Transverse colon (tissue), 4 donors: ENCODE data around the gene FOXN4. TPM values are rescaled to one million over a fixed set of nuclear protein-coding genes. Genes with fewer than 3 reads are reported as not detected.

Experiments used
- DNase-seq: peaks from one replicate; pipeline ENCODE4 v3.0.0-alpha.2; 2019
- H3K27ac ChIP-seq, 4 donors: fragments of 200-600 bp; sonication (generic); 2 replicates each; pipeline ENCODE4 v1.5.1; 2016 to 2018; ENCODE audit warnings: inconsistent platforms in 4 of 4
- H3K27me3 ChIP-seq: fragments of 200-600 bp; sonication (generic); 2 replicates; pipeline ENCODE4 v1.5.1; 2017; ENCODE audit warnings: inconsistent platforms
- H3K36me3 ChIP-seq, 4 donors: fragments of 200-600 bp; sonication (generic); 2 replicates each; pipeline ENCODE4 v1.5.1; 2017 to 2019; ENCODE audit warnings: inconsistent platforms in 4 of 4
- H3K4me1 ChIP-seq, 4 donors: fragments of 200-600 bp; sonication (generic); 2 replicates each; pipeline ENCODE4 v1.5.1; 2017 to 2020; ENCODE audit warnings: inconsistent platforms in 4 of 4
- H3K4me3 ChIP-seq, 4 donors: fragments of 200-600 bp; sonication (generic); 1 replicate in 1 of 4; 2 replicates in 3 of 4; pipeline versions ENCODE4 v1.5.1 to v1.6.1; 2017 to 2019; ENCODE audit warnings: inconsistent platforms in 4 of 4
- H3K9me3 ChIP-seq, 2 donors: fragments of 200-600 bp; sonication (generic); 2 replicates each; pipeline ENCODE4 v1.5.1; 2017 to 2019; ENCODE audit warnings: inconsistent platforms in 2 of 2
- CTCF ChIP-seq, 5 experiments: fragments of 200-600 bp in 3 of 5; fragments of 450-650 bp in 2 of 5; sonication (generic) in 3 of 5; IDR thresholded peaks; 1 replicate in 2 of 5; 2 replicates in 3 of 5; pipeline ENCODE4 v1.5.1; 2016 to 2017; ENCODE audit warnings: antibody characterized with exemption in 5 of 5, inconsistent platforms in 3 of 5, mild to moderate bottlenecking in 2 of 5, moderate library complexity in 1 of 5
- EP300 ChIP-seq: sonication (generic); formaldehyde crosslinking; IDR thresholded peaks from one replicate; pipeline ENCODE4 v1.6.1; 2017; ENCODE audit warnings: antibody characterized with exemption, low read depth
- POLR2A ChIP-seq: fragments of 450-650 bp; IDR thresholded peaks from one replicate; pipeline ENCODE4 v1.6.1; 2016; ENCODE audit warnings: antibody characterized with exemption, mild to moderate bottlenecking, moderate library complexity
- POLR2AphosphoS5 ChIP-seq, 3 donors: sonication (generic); formaldehyde crosslinking; IDR thresholded peaks; one replicate each; pipeline ENCODE4 v1.6.1; 2016; ENCODE audit warnings: antibody characterized with exemption in 3 of 3
- WGBS, 2 donors: methylation state at CpG; one replicate each; pipeline ENCODE4 v1.1.5; 2018; ENCODE audit warnings: low coverage in 1 of 2; 5-methylcytosine and 5-hydroxymethylcytosine counted together
- in situ Hi-C, 4 donors: fragments of 200-750 bp; cut with MboI; loops; one replicate each; pipeline versions ENCODE4 v1.15.0 to v1.15.1; 2017; ENCODE audit warnings: low sequenced_read_pairs in 3 of 4, low pct_ligation_motif_present in 1 of 4, low pct_unique_long_range_greater_than_20kb in 1 of 4
- intact Hi-C: fragments of 100-400 bp; cut with DNase I; formaldehyde crosslinking; loops from one replicate; pipeline ENCODE4 v1.15.1; 2023; ENCODE audit warnings: low total_unique reads
- total RNA-seq, 4 donors: library from RNA; depleted of rRNA; stranded (reverse); fragments of >200 nt; gene quantifications; one replicate each; pipeline ENCODE4 v1.1.0, GENCODE V29; 2016

The FOXN4 gene
- total RNA-seq, 4 donors from 2014 or later = not detected

GRCh38 chr12:109228664-109229063 is 80.4 kb downstream of the FOXN4 start:
- Histone ChIP-seq H3K27me3 (no peaks in the 10 kb centered on the region), H3K27ac (no peak overlapping the region), H3K36me3 (peaks cover 0 to 66% (median 31%) of the 10 kb centered on the region in 4 donors), H3K4me1 (no peaks in the 10 kb centered on the region), H3K4me3 (no peak overlapping the region), H3K9me3 (no peaks in the 10 kb centered on the region)
- whole genome bisulfite sequencing, 2 donors = 80 to 96% methylated on average over 1 to 4 of the region's 4 CpGs
- in situ Hi-C loops (no loop called here), intact Hi-C loops (no loop called here)
- TF ChIP-seq EP300 (no peak), CTCF (IDR thresholded peaks at IDR 0.05) (no peak), POLR2A (no peak), POLR2AphosphoS5 (IDR thresholded peaks at IDR 0.05) (no peak)
- no peak for DNase-seq

Other genes starting within 250 kb of the FOXN4 start
- 10 to 100 TPM in 1 of 4 donors, 1 to 10 TPM in 2, not detected in 1; 3.4 to 11.1 (median 7.1) TPM for gene ALKBH2, start 215.8 kb downstream of the FOXN4 start, total RNA-seq
- 10 to 100 TPM in 3 of 4 donors, 1 to 10 TPM in 1; 6.7 to 29.4 (median 20.9) TPM for gene UNG, start 211.7 kb downstream of the FOXN4 start, total RNA-seq
- 100 to 1,000 TPM in 2 of 4 donors, 10 to 100 TPM in 2; 69.5 to 132 (median 93.6) TPM for gene ACACB, start 192.7 kb downstream of the FOXN4 start, total RNA-seq
- gene MYO1H, start 38.6 kb upstream of the FOXN4 start, total RNA-seq = not detected
- 100 to 1,000 TPM in 1 of 4 donors, 10 to 100 TPM in 3; 67.2 to 126 (median 79.5) TPM for gene KCTD10, start 168.0 kb upstream of the FOXN4 start, total RNA-seq
- 10 to 100 TPM; 34.4 to 73.0 (median 71.6) TPM for gene UBE3B, start 168.3 kb upstream of the FOXN4 start, total RNA-seq